Heart left ventricle (tissue), 13 donors: Measurements from ENCODE around the gene MYO1H.

Experiments
- CTCF ChIP-seq, 12 donors: fragments of 200-600 bp; sonication (generic) in 4 of 12; IDR thresholded peaks; one replicate each; pipeline versions ENCODE4 v1.5.0 to v1.8.0; 2018 to 2022; ENCODE audit warnings: antibody characterized with exemption in 12 of 12, mild to moderate bottlenecking in 5 of 12
- POLR2A ChIP-seq, 2 donors: fragments of 450-650 bp; IDR thresholded peaks; one replicate each; pipeline ENCODE4 v1.6.1; 2017; ENCODE audit warnings: antibody characterized with exemption in 2 of 2, mild to moderate bottlenecking in 2 of 2, moderate library complexity in 2 of 2
- donor health status: ischemic (EF 13 %, LVEDD 7.1; RV severe dilation, severe dysfunction).
- donor health status: DM: no; HTN: yes; CAD: no.
- donor health status: DM: no; HTN: no; CAD: no.
- donor health status: ischemic (EF 25% LVEDD 6.9; RV normal size, moderate dysfunction).
- donor health status: ischemic (EF 25% LVEDD 5.7; RV mildly dilated, moderate dysfunction).
- donor health status: ischemic (EF 35%, LVEDD 5.7; RV mildly dilated, moderate dysfunction).
- donor health status: nonischemic (EF 11% LVEDD 7.7; RV severe dilation, severe dysfunction).
- donor health status: DM: yes; HTN: yes; CAD: no.
- donor health status: PGD.
- donor health status: ischemic (EF 29% LVEDD 5.4; RV normal size, mild dysfunction).
- donor health status: nonischemic (EF 23%, LVEDD 6.1; RV moderate dilation, normal function).

- TF ChIP-seq CTCF (IDR thresholded peaks at IDR 0.05) (no peak), POLR2A (IDR thresholded peaks at IDR 0.05) (no peak)
Measured at GRCh38 chr12:109489955-109490565, 142.4 kb downstream of the MYO1H start.
